Trophoblast cell (in vitro differentiated cells and primary cell): ENCODE measurements around the gene CPT1B.
"Not testable (repeated sequence)": the region's sequence is repeated elsewhere in the genome, so short reads cannot be mapped to it uniquely, and the experiment has no call there.

Experiments used
- DNase-seq, 2 donors: peaks; one replicate each; pipeline ENCODE4 v3.0.0-alpha.2; 2016
- H2AFZ ChIP-seq: 2 replicates; pipeline ENCODE4 v1.6.1; 2013; ENCODE audit warnings: low read length, moderate library complexity, mild to moderate bottlenecking; ENCODE audit not compliant: insufficient read depth, poor library complexity
- H2AK5ac ChIP-seq: 2 replicates; pipeline ENCODE4 v1.6.1; 2013; ENCODE audit warnings: mild to moderate bottlenecking, low read length
- H2BK120ac ChIP-seq: 2 replicates; pipeline ENCODE4 v1.6.1; 2013; ENCODE audit warnings: low read length, mild to moderate bottlenecking, moderate library complexity; ENCODE audit not compliant: insufficient read depth, poor library complexity
- H2BK12ac ChIP-seq: 2 replicates; pipeline ENCODE4 v1.6.1; 2013; ENCODE audit warnings: mild to moderate bottlenecking, low read length, moderate library complexity
- H2BK5ac ChIP-seq: 2 replicates; pipeline ENCODE4 v1.6.1; 2013; ENCODE audit warnings: low read length, low read depth, moderate library complexity, mild to moderate bottlenecking; ENCODE audit not compliant: poor library complexity
- H3K14ac ChIP-seq: 2 replicates; pipeline ENCODE4 v1.6.1; 2013; ENCODE audit warnings: mild to moderate bottlenecking, low read length
- H3K18ac ChIP-seq: 2 replicates; pipeline ENCODE4 v1.6.1; 2013; ENCODE audit warnings: mild to moderate bottlenecking, low read length
- H3K23ac ChIP-seq: 2 replicates; pipeline ENCODE4 v1.6.1; 2013; ENCODE audit warnings: low read length
- H3K27ac ChIP-seq: 2 replicates; pipeline ENCODE4 v1.5.1; 2013; ENCODE audit warnings: low read depth, mild to moderate bottlenecking, inconsistent platforms, low read length, moderate library complexity
- H3K27me3 ChIP-seq: 2 replicates; pipeline ENCODE4 v1.6.1; 2013; ENCODE audit warnings: inconsistent platforms, mild to moderate bottlenecking, low read length, moderate library complexity; ENCODE audit not compliant: insufficient read depth
- H3K36me3 ChIP-seq, 2 experiments: 1 replicate in 1 of 2; 2 replicates in 1 of 2; pipeline ENCODE4 v1.6.1; 2013; ENCODE audit warnings: low read length in 2 of 2, mild to moderate bottlenecking in 2 of 2, moderate library complexity in 1 of 2; ENCODE audit not compliant: insufficient read depth in 2 of 2, control insufficient read depth in 1 of 2
- H3K4ac ChIP-seq: 2 replicates; pipeline ENCODE4 v1.6.1; 2013; ENCODE audit warnings: low read depth, mild to moderate bottlenecking, low read length, moderate library complexity
- H3K4me1 ChIP-seq, 2 experiments: 1 replicate in 1 of 2; 2 replicates in 1 of 2; pipeline ENCODE4 v1.6.1; 2013; ENCODE audit warnings: low read length in 2 of 2, mild to moderate bottlenecking in 2 of 2, moderate library complexity in 1 of 2; ENCODE audit not compliant: insufficient read depth in 2 of 2, control insufficient read depth in 1 of 2
- H3K4me2 ChIP-seq: 2 replicates; pipeline ENCODE4 v1.6.1; 2013; ENCODE audit warnings: inconsistent platforms, mild to moderate bottlenecking, low read length, moderate library complexity
- H3K4me3 ChIP-seq: 2 replicates; pipeline ENCODE4 v1.5.1; 2013; ENCODE audit warnings: mild to moderate bottlenecking, low read depth, low read length, inconsistent platforms
- H3K79me1 ChIP-seq: one replicate; pipeline ENCODE4 v1.6.1; 2013; ENCODE audit warnings: low read length
- H3K79me2 ChIP-seq: 2 replicates; pipeline ENCODE4 v1.6.1; 2013; ENCODE audit warnings: low read length, mild to moderate bottlenecking; ENCODE audit not compliant: control insufficient read depth, insufficient read depth, poor library complexity
- H3K9ac ChIP-seq: 2 replicates; pipeline ENCODE4 v1.6.1; 2013; ENCODE audit warnings: mild to moderate bottlenecking, low read length
- H3K9me3 ChIP-seq: 2 replicates; pipeline ENCODE4 v1.6.1; 2013; ENCODE audit warnings: low read depth, mild to moderate bottlenecking, control low read depth, inconsistent platforms, low read length; ENCODE audit not compliant: insufficient read depth
- H4K12ac ChIP-seq: 2 replicates; pipeline ENCODE4 v1.6.1; 2013; ENCODE audit warnings: low read depth, mild to moderate bottlenecking, low read length, moderate library complexity
- H4K8ac ChIP-seq: 2 replicates; pipeline ENCODE4 v1.6.1; 2013; ENCODE audit warnings: low read depth, mild to moderate bottlenecking, low read length, moderate library complexity
- H4K91ac ChIP-seq: one replicate; pipeline ENCODE4 v1.6.1; 2013; ENCODE audit warnings: low read depth, mild to moderate bottlenecking, low read length, moderate library complexity
- WGBS: extraction: QIAGEN DNeasy Blood & Tissue Kit; methylation state at CpG from one replicate; pipeline ENCODE4 v1.1.7; 2013; ENCODE audit warnings: missing lambda C conversion rate; ENCODE audit not compliant: insufficient read length, insufficient coverage; ENCODE audit errors: extremely low coverage; 5-methylcytosine and 5-hydroxymethylcytosine counted together

Gene CPT1B

DNA sequence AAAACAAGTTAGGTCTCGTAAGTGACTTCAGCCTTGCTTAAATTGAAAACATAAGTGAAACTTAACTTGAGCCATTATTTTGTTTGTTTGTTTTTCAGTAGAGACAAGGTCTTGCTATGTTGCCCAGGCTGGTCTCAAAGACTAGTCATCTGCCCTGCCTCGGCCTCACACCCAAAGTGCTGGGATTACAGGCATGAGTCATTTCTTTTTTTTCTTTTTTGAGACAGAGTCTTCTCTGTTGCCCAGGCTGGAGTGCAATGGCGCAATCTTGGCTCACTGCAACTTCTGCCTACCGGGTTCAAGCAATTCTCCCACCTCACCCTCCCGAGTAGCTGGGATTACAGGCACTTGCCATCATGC is 36.6 kb downstream of the CPT1B start:
- H3K4me2 ChIP-seq, H3K79me2 ChIP-seq, H4K8ac ChIP-seq, H3K27me3 ChIP-seq, H2BK120ac ChIP-seq, H2AFZ ChIP-seq, H4K12ac ChIP-seq, H3K4me3 ChIP-seq, H3K14ac ChIP-seq, H2BK12ac ChIP-seq, H3K27ac ChIP-seq, H3K18ac ChIP-seq, H2AK5ac ChIP-seq, H3K4ac ChIP-seq, H3K9ac ChIP-seq, H3K23ac ChIP-seq, H2BK5ac ChIP-seq, H3K79me1 ChIP-seq, H3K36me3 ChIP-seq, H3K9me3 ChIP-seq, H4K91ac ChIP-seq: not testable (repeated sequence)
- peak; percentile 78 to 90 for DNase-seq
- WGBS, result no CpG with 5 or more reads among the region's 5 CpGs
- peaks cover 17 to 22% of the 10 kb centered on the region in 2 experiments for H3K4me1 ChIP-seq

DNA sequence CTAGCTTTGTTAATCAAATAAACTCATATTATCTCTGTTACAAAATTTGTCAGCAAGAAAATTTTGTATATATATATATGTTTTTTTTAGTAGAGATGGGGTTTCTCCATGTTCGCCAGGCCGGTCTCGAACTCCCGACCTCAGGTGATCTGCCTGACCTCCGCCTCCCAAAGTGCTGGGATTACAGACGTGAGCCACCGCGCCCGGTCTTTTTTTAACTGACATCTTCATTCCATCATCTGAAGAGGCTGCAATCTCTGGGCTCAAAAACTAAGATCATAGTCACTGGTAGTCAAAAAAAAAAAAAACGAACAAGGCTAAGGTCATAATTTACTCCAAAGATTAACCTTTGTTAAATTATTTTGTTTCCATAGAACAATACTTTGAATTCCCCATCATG is 37.8 kb downstream of the CPT1B start:
- H3K79me1 ChIP-seq, result peaks cover 7% of the 10 kb centered on the region

DNA sequence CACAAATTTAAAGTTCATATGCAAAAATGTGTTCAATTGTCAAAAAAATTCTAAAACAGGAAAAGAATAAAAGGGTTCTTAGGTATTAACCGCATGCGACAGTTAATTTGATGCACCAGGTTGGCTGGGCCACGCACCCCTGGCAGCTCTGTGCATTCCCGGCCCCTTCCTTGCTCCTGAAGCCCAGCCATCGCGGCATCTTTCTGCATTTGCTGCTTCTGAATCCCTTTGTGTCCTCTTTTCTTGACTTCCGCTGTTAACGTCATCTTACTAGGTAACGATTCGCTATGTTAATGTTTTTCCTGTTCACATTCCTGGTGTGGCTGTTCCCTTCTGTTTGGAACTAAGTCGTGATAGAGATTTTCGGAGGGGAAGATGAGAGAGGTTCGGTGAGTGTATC is 40.5 kb downstream of the CPT1B start:
- Histone ChIP-seq H2BK12ac (peak overlapping the region; percentile 75), H2BK120ac (no peak overlapping the region), H3K18ac (no peak overlapping the region), H2BK5ac (no peak overlapping the region), H3K9me3 (no peaks in the 10 kb centered on the region), H3K79me1 (peaks cover 16% of the 10 kb centered on the region), H3K4me2 (no peak overlapping the region), H2AK5ac (peak overlapping the region; percentile 66), H4K8ac (no peak overlapping the region), H3K23ac (no peak overlapping the region), H3K4me1 (peaks cover 11 to 16% of the 10 kb centered on the region in 2 experiments), H3K14ac (no peak overlapping the region), H3K9ac (no peak overlapping the region), H3K27ac (no peak overlapping the region), H2AFZ (no peak overlapping the region), H3K4me3 (no peak overlapping the region), H4K91ac (peak overlapping the region; percentile 53), H3K27me3 (no peaks in the 10 kb centered on the region), H3K4ac (no peak overlapping the region), H3K36me3 (no peaks in the 10 kb centered on the region), H3K79me2 (no peaks in the 10 kb centered on the region), H4K12ac (no peak overlapping the region)
- no peak for DNase-seq
- WGBS, result 100% methylated on average over 3 of the region's 13 CpGs

More for the DNA sequence above, 37.8 kb downstream of the CPT1B start:
- Histone ChIP-seq H3K4me3 (no peak overlapping the region), H3K36me3 (no peaks in the 10 kb centered on the region), H3K79me2 (no peaks in the 10 kb centered on the region), H2BK120ac (no peak overlapping the region), H3K4me1 (peaks cover 10 to 14% of the 10 kb centered on the region in 2 experiments), H3K9me3 (no peaks in the 10 kb centered on the region), H2BK12ac (no peak overlapping the region), H3K27ac (no peak overlapping the region), H3K4ac (no peak overlapping the region), H2AK5ac (no peak overlapping the region), H3K18ac (no peak overlapping the region), H3K9ac (no peak overlapping the region), H3K4me2 (no peak overlapping the region), H2AFZ (no peak overlapping the region), H4K12ac (no peak overlapping the region), H4K8ac (no peak overlapping the region), H3K14ac (no peak overlapping the region), H3K27me3 (no peaks in the 10 kb centered on the region), H2BK5ac (no peak overlapping the region), H3K23ac (no peak overlapping the region), H4K91ac (no peak overlapping the region)
- no peak for DNase-seq
- no CpG with 5 or more reads among the region's 10 CpGs for WGBS

DNA sequence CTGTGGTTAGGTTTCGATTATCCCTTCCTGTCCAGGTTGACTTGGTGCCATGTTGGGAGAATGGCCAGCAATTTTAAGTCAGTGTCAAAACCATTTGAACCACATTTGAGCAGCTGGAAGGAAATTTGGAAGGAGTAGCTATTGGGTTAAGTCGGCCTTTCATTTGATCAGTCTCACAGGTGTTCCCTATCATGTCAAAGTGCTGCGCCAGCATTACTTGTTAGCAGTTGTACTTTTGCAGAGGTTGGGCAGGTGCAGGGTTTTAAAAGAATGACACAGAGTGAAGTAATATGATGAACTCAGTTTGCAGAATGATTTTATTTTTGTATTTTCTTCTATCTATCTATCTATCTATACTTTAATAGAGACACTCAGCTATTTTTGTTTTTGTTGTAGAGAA is 42.0 kb downstream of the CPT1B start:
- no peak overlapping the region for H4K91ac ChIP-seq
- DNase-seq, result no peak
- no peak overlapping the region for H4K8ac ChIP-seq
- peaks cover 24% of the 10 kb centered on the region in 2 experiments for H3K4me1 ChIP-seq
- H2BK5ac ChIP-seq, result no peak overlapping the region
- H3K27ac ChIP-seq, result no peak overlapping the region
- H3K14ac ChIP-seq, result no peak overlapping the region
- H2BK12ac ChIP-seq, result peak overlapping the region; percentile 6
- no peak overlapping the region for H3K4me3 ChIP-seq
- H3K4me2 ChIP-seq, result no peak overlapping the region
- H3K9ac ChIP-seq, result no peak overlapping the region
- H2AFZ ChIP-seq, result no peak overlapping the region
- H3K4ac ChIP-seq, result no peak overlapping the region
- H3K27me3 ChIP-seq, result no peaks in the 10 kb centered on the region
- no peaks in the 10 kb centered on the region for H3K36me3 ChIP-seq
- no peak overlapping the region for H2BK120ac ChIP-seq
- no peaks in the 10 kb centered on the region for H3K9me3 ChIP-seq
- no CpG with 5 or more reads among the region's 3 CpGs for WGBS
- peaks cover 30% of the 10 kb centered on the region for H3K79me1 ChIP-seq
- no peak overlapping the region for H2AK5ac ChIP-seq
- no peak overlapping the region for H3K23ac ChIP-seq
- H4K12ac ChIP-seq, result no peak overlapping the region
- peaks cover 9% of the 10 kb centered on the region for H3K79me2 ChIP-seq
- no peak overlapping the region for H3K18ac ChIP-seq
